Mesothelial cell of epicardium (in vitro differentiated cells): ENCODE data around the gene HDAC9. TPM values are rescaled to one million over a fixed set of nuclear protein-coding genes. Genes with fewer than 3 reads are reported as not detected.
A peak's percentile ranks its signal among the peaks of the same experiment; 100 is the strongest.

Experiments used
- DNase-seq, 2 experiments: peaks; one replicate each; pipeline ENCODE4 v3.0.0; 2021; ENCODE audit warnings: low spot score in 2 of 2; ENCODE audit not compliant: unreplicated experiment in 2 of 2
- H3K27ac Mint-ChIP-seq: 2 replicates; pipeline ENCODE4 v1.8.0; 2021; ENCODE audit warnings: mixed read lengths
- H3K27me3 Mint-ChIP-seq: 2 replicates; pipeline ENCODE4 v1.8.0; 2021; ENCODE audit warnings: low read depth, mixed read lengths
- H3K36me3 Mint-ChIP-seq: 2 replicates; pipeline ENCODE4 v1.8.0; 2021; ENCODE audit warnings: mixed read lengths
- H3K4me1 Mint-ChIP-seq: 2 replicates; pipeline ENCODE4 v1.8.0; 2021; ENCODE audit warnings: mixed read lengths
- H3K4me3 Mint-ChIP-seq: 2 replicates; pipeline ENCODE4 v1.8.0; 2021; ENCODE audit warnings: mild to moderate bottlenecking, moderate library complexity, mixed read lengths
- H3K9me3 Mint-ChIP-seq: 2 replicates; pipeline ENCODE4 v1.8.0; 2021; ENCODE audit warnings: mixed read lengths
- CTCF ChIP-seq: fragments of 200-600 bp; sonication (generic); IDR thresholded peaks from one replicate; pipeline ENCODE4 v1.5.0; 2021; ENCODE audit warnings: antibody characterized with exemption; ENCODE audit not compliant: unreplicated experiment
- total RNA-seq: library from RNA; stranded (reverse); gene quantifications from 3 replicates; pipeline ENCODE4 v1.2.1, GENCODE V29; 2021

The HDAC9 gene
- total RNA-seq, 1 donor from 2014 or later, result 37.4 TPM

- Mint-ChIP-seq H3K27me3 (no peaks in the 10 kb centered on the region), H3K4me3 (no peak overlapping the region), H3K9me3 (no peaks in the 10 kb centered on the region), H3K27ac (peak overlapping the region; percentile 56), H3K4me1 (peaks cover 40% of the 10 kb centered on the region), H3K36me3 (peaks cover 3% of the 10 kb centered on the region)
- no peak for DNase-seq
- TF ChIP-seq CTCF, result no peak
These were observed 84.1 kb downstream of the HDAC9 start for GRCh38 chr7:18579698-18580097.

GRCh38 chr7:18580950-18581349 is 85.4 kb downstream of the HDAC9 start:
- no peak for TF ChIP-seq CTCF
- Mint-ChIP-seq H3K4me3 (no peak overlapping the region), H3K4me1 (peaks cover 43% of the 10 kb centered on the region), H3K27ac (peak overlapping the region; percentile 67), H3K9me3 (no peaks in the 10 kb centered on the region), H3K27me3 (no peaks in the 10 kb centered on the region), H3K36me3 (peaks cover 6% of the 10 kb centered on the region)
- DNase-seq, result no peak

GRCh38 chr7:18583305-18583704 is 87.8 kb downstream of the HDAC9 start:
- TF ChIP-seq CTCF, result no peak
- no peaks in the 10 kb centered on the region for H3K9me3 Mint-ChIP-seq
- peaks cover 6% of the 10 kb centered on the region for H3K36me3 Mint-ChIP-seq
- no peak for DNase-seq
- H3K27me3 Mint-ChIP-seq, result no peaks in the 10 kb centered on the region
- H3K4me3 Mint-ChIP-seq, result no peak overlapping the region
- H3K27ac Mint-ChIP-seq, result no peak overlapping the region
- peaks cover 33% of the 10 kb centered on the region for H3K4me1 Mint-ChIP-seq

GRCh38 chr7:18590241-18590640 is 94.7 kb downstream of the HDAC9 start:
- H3K4me3 Mint-ChIP-seq, result peak overlapping the region; percentile 25
- peaks cover 36% of the 10 kb centered on the region for H3K4me1 Mint-ChIP-seq
- peaks cover 6% of the 10 kb centered on the region for H3K36me3 Mint-ChIP-seq
- no peak for TF ChIP-seq CTCF
- DNase-seq, result no peak
- peaks cover 3% of the 10 kb centered on the region for H3K9me3 Mint-ChIP-seq
- H3K27me3 Mint-ChIP-seq, result no peaks in the 10 kb centered on the region
- peak overlapping the region; percentile 53 for H3K27ac Mint-ChIP-seq

- peaks cover 6% of the 10 kb centered on the region for H3K36me3 Mint-ChIP-seq
- peak overlapping the region; percentile 53 for H3K27ac Mint-ChIP-seq
- peak overlapping the region; percentile 25 for H3K4me3 Mint-ChIP-seq
- peak; percentile 62 for TF ChIP-seq CTCF
- no peak for DNase-seq
- H3K9me3 Mint-ChIP-seq, result peaks cover 3% of the 10 kb centered on the region
- peaks cover 36% of the 10 kb centered on the region for H3K4me1 Mint-ChIP-seq
- no peaks in the 10 kb centered on the region for H3K27me3 Mint-ChIP-seq
These were observed 95.3 kb downstream of the HDAC9 start for GRCh38 chr7:18590744-18591340.
